Calu3 (cell line): ENCODE measurements around the gene ZNF436. TPM values are rescaled to one million over a fixed set of nuclear protein-coding genes. Genes with fewer than 3 reads are reported as not detected.
A peak's percentile ranks its signal among the peaks of the same experiment; 100 is the strongest.

ENCODE experiments used
- BruUV-seq: library from RNA; stranded (reverse); fragments of 400-500 nt; replicated peaks from 2 replicates; lab custom pipeline; 2021; lab: Mats Ljungman, UMichigan
- CTCF ChIA-PET: fragments of 300-600 bp; sonication (Branson Sonifier 250); formaldehyde crosslinking; loops from one replicate; lab custom pipeline; 2022; ENCODE audit warnings: antibody characterized with exemption; lab: Charles Lee
- DNase-seq: peaks from one replicate; pipeline ENCODE4 v3.0.0; 2022
- H3K27ac Mint-ChIP-seq: one replicate; pipeline ENCODE4 v1.8.0; 2022; ENCODE audit warnings: mixed read lengths; ENCODE audit not compliant: unreplicated experiment
- H3K27me3 Mint-ChIP-seq: one replicate; pipeline ENCODE4 v1.8.0; 2022; ENCODE audit warnings: mixed read lengths; ENCODE audit not compliant: unreplicated experiment
- H3K36me3 Mint-ChIP-seq: one replicate; pipeline ENCODE4 v1.8.0; 2022; ENCODE audit warnings: mild to moderate bottlenecking, moderate library complexity, mixed read lengths; ENCODE audit not compliant: insufficient read depth, unreplicated experiment
- H3K4me1 Mint-ChIP-seq: one replicate; pipeline ENCODE4 v1.8.0; 2022; ENCODE audit warnings: mild to moderate bottlenecking, low read depth, mixed read lengths; ENCODE audit not compliant: unreplicated experiment
- H3K4me3 Mint-ChIP-seq: one replicate; pipeline ENCODE4 v1.8.0; 2022; ENCODE audit warnings: mild to moderate bottlenecking, low read depth, moderate library complexity, mixed read lengths; ENCODE audit not compliant: unreplicated experiment
- H3K9me3 Mint-ChIP-seq: one replicate; pipeline ENCODE4 v1.8.0; 2022; ENCODE audit warnings: low read depth, mixed read lengths; ENCODE audit not compliant: unreplicated experiment
- intact Hi-C: fragments of 100-400 bp; cut with micrococcal nuclease; formaldehyde crosslinking; loops from one replicate; pipeline ENCODE4 v1.10.0; 2022; ENCODE audit not compliant: unreplicated experiment
- total RNA-seq: library from RNA; stranded (reverse); gene quantifications from 2 replicates; pipeline ENCODE4 v1.2.3, GENCODE V29; 2022
- TF ChIP-seq, protein P1 (sequence below): fragments of 200-600 bp; IDR thresholded peaks from one replicate; pipeline ENCODE4 v1.8.0; 2022; ENCODE audit warnings: antibody characterized with exemption; ENCODE audit not compliant: unreplicated experiment

Gene ZNF436
- total RNA-seq, 1 experiment from 2014 or later = 5.8 TPM

DNA sequence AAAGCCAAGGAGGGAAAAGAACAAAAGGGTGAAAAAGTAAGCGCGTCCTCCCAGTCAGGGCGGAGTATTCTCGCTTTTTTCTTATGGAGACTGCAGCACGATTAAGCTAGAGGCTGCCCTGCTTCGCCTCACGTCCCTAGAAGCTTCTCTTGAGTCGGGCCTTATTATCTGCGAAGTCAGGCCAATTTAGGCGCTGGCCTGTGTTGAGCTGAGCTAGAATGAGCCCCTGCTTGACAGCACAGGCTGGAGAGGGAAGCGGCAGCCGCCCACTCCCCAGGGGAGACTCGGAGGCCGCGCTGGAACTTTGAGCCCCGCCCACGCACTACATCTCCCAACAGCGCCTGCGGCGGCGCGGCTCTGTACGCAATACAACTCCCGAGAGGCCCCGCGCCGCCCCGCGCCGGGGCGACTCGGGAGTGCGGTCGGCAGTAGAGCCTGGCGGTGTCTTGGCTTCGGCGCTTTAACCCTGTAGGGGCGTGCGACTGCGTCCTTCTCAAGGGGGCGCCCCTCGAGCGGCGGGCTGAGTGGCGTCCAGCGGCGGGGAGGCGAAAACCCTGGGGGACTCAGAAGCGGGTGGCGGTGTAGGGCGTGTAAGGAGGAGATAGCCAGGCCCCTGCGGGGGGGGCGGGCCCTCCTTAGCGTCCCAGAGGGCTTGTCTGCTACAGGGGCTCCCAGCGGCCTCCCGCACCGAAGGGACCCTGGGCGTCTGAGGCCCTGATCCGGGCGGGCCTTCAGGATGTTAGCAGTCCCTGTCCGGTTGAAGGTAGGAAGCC is 888 bp downstream of the ZNF436 start:
- peak; percentile 82 for DNase-seq
- Mint-ChIP-seq H3K27ac (peak overlapping the region; percentile 63), H3K9me3 (no peaks in the 10 kb centered on the region), H3K4me3 (peak overlapping the region; percentile 91), H3K27me3 (no peaks in the 10 kb centered on the region), H3K4me1 (peaks cover 33% of the 10 kb centered on the region), H3K36me3 (peaks cover 53% of the 10 kb centered on the region)
- no TSS peak for BruUV-seq
- TF ChIP-seq, protein P1, sequence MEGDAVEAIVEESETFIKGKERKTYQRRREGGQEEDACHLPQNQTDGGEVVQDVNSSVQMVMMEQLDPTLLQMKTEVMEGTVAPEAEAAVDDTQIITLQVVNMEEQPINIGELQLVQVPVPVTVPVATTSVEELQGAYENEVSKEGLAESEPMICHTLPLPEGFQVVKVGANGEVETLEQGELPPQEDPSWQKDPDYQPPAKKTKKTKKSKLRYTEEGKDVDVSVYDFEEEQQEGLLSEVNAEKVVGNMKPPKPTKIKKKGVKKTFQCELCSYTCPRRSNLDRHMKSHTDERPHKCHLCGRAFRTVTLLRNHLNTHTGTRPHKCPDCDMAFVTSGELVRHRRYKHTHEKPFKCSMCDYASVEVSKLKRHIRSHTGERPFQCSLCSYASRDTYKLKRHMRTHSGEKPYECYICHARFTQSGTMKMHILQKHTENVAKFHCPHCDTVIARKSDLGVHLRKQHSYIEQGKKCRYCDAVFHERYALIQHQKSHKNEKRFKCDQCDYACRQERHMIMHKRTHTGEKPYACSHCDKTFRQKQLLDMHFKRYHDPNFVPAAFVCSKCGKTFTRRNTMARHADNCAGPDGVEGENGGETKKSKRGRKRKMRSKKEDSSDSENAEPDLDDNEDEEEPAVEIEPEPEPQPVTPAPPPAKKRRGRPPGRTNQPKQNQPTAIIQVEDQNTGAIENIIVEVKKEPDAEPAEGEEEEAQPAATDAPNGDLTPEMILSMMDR = peak; percentile 10
- CTCF ChIA-PET = interaction anchor here (1.0 to 4.5 kb wide), 3 partner anchors 24 to 35 kb away, joined by 3 to 27 read pairs (median 16); partner anchors contain the start of gene HNRNPR
- intact Hi-C loops = loop anchor here (2.0 kb wide), 1 partner anchor 34 kb away; no protein-coding TSS in a partner anchor

DNA sequence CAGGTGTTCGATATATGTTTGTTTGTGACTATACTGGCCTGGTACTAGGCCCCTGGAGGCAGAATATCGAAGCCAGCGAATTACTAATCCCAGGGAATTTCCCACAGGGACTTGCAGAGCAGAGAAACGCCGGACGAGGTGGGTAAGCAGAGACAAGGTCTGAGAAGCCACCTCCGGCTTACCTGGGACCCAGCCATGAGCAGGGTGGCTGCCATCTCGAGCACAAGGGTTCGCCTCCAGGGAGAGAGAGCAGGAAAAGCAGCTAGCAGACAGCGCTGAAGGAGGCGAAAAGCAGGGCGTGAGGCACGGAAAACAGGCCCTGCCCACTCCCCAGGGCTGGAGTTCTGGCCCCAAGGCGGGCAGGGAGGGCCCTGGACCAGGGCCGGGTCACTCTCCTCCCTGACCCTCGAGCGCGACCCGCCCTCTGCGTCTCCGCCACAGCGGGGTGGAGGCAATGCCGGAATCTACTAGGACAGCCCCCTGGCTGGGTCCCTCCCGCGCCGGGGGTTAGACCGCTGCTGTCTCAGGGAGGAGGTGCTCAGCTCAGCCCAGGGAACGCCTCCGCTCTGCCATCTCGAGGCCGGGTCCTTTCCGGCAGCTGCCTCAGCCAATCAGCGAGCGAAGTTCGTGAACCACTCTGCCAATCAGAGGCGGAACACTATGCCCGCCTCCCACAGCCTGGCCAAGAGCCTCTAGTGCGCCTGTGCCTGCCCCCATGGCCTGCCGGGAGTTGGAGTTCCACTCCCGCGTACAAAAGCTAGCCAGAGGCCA is 1.7 kb downstream of the ZNF436 start:
- Mint-ChIP-seq H3K4me3 (peak overlapping the region; percentile 91), H3K27me3 (no peaks in the 10 kb centered on the region), H3K4me1 (peaks cover 33% of the 10 kb centered on the region), H3K9me3 (peaks cover 2% of the 10 kb centered on the region), H3K36me3 (peaks cover 60% of the 10 kb centered on the region), H3K27ac (peak overlapping the region; percentile 63)
- intact Hi-C loops = loop anchor here (2.0 kb wide), 1 partner anchor 35 kb away; no protein-coding TSS in a partner anchor
- TF ChIP-seq, protein P1 = no peak
- no TSS peak for BruUV-seq
- peak; percentile 94 for DNase-seq
- CTCF ChIA-PET = interaction anchor here (0.5 to 4.5 kb wide), 8 partner anchors 20 to 117 kb away, joined by 3 to 27 read pairs (median 4); partner anchors contain the start of gene HNRNPR

DNA sequence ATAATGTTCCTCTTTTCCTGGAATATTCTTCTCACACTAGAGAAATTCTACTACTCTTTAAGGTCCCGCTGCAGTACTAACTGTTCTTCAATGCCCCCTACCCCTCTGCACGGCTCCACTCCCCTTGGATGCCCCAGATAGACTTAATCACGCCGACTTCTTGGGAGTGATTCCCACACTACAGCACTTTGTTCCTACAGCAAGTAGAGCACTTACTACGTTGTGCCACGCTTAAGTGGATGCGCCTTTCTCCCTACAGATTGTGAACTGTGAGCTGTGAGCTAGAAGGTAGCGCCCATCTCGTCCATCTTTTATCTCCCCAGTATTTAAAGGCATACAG is 2.2 kb downstream of the ZNF436 start:
- intact Hi-C loops = no loop called here
- TF ChIP-seq, protein P1 = no peak
- peaks cover 3% of the 10 kb centered on the region for H3K9me3 Mint-ChIP-seq
- peaks cover 33% of the 10 kb centered on the region for H3K4me1 Mint-ChIP-seq
- CTCF ChIA-PET = interaction anchor here (0.6 to 4.5 kb wide), 4 partner anchors 23 to 117 kb away, joined by 3 to 27 read pairs (median 10); partner anchors contain the start of gene HNRNPR
- BruUV-seq = TSS peak; percentile 34
- H3K4me3 Mint-ChIP-seq = peak overlapping the region; percentile 91
- H3K36me3 Mint-ChIP-seq = peaks cover 66% of the 10 kb centered on the region
- no peak for DNase-seq
- no peaks in the 10 kb centered on the region for H3K27me3 Mint-ChIP-seq
- peak overlapping the region; percentile 63 for H3K27ac Mint-ChIP-seq

DNA sequence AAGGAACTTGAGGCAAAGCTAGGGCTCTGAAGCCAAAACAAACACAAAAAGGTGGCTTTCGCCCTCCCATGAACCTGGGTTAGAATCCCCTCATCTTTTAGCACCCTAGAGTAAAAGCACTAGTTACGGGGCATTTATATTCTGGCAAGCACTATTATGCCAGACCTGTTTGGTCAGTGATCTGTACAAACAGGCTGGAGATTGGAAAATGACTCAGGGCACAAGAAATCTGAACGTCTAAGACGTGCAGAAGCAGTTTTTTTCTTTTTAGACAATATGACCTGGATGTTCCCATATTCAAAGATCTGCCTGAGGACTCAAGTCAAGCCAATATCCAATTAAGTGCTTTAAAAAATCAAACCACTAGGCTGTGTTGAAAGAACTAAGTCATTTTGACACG is 3.0 kb downstream of the ZNF436 start:
- peaks cover 3% of the 10 kb centered on the region for H3K9me3 Mint-ChIP-seq
- BruUV-seq = no TSS peak
- CTCF ChIA-PET = interaction anchor here (4.5 kb wide), 1 partner anchor 37 kb away, joined by 27 read pairs; no protein-coding TSS in a partner anchor
- peaks cover 65% of the 10 kb centered on the region for H3K36me3 Mint-ChIP-seq
- H3K4me3 Mint-ChIP-seq = peak overlapping the region; percentile 91
- TF ChIP-seq, protein P1 = no peak
- intact Hi-C loops = no loop called here
- H3K27me3 Mint-ChIP-seq = no peaks in the 10 kb centered on the region
- H3K4me1 Mint-ChIP-seq = peaks cover 33% of the 10 kb centered on the region
- no peak for DNase-seq
- H3K27ac Mint-ChIP-seq = peak overlapping the region; percentile 63
